Activated CD4-positive, alpha-beta T cell treated with anti-CD3 and anti-CD28 coated beads, Interleukin-2, amount 50 U/mL, for 24 hours (primary cell): ENCODE measurements around the gene ATP2B2.
"Not testable (repeated sequence)": the region's sequence is repeated elsewhere in the genome, so short reads cannot be mapped to it uniquely, and the experiment has no call there.

Experiments used
- DNase-seq, 2 donors: peaks; one replicate each; pipeline ENCODE4 v3.0.0-alpha.2; 2020; ENCODE audit warnings: low read depth in 1 of 2, low spot score in 1 of 2

The ATP2B2 gene

GRCh38 chr3:10505050-10505790 lies at the start of gene ATP2B2:
Gene ATP2B2, minus strand, starts transcription at chr3:10505586. Its CDS starts 56,043 bp downstream, at chr3:10449543.
- no peak for DNase-seq

GRCh38 chr3:10554746-10555145 lies 49.4 kb upstream of the ATP2B2 start:
- DNase-seq = no peak

GRCh38 chr3:10554236-10554611 lies 48.8 kb upstream of the ATP2B2 start:
- DNase-seq = no peak

GRCh38 chr3:10553591-10554235 lies 48.3 kb upstream of the ATP2B2 start:
- DNase-seq = no peak

GRCh38 chr3:10552631-10552943 lies 47.2 kb upstream of the ATP2B2 start:
- no peak for DNase-seq

- peak; percentile 73 to 74 for DNase-seq
Measured at GRCh38 chr3:10551821-10552630, 46.6 kb upstream of the ATP2B2 start.

- no peak for DNase-seq
Measured at GRCh38 chr3:10551139-10551538, 45.8 kb upstream of the ATP2B2 start.

GRCh38 chr3:10550705-10551104 lies 45.3 kb upstream of the ATP2B2 start:
- DNase-seq = no peak

GRCh38 chr3:10549617-10550230 lies 44.3 kb upstream of the ATP2B2 start:
- DNase-seq = no peak

- DNase-seq = peak in 1 of 2 donors; percentile 22
Measured at GRCh38 chr3:10548992-10549391, 43.6 kb upstream of the ATP2B2 start.

- DNase-seq = no peak
Measured at GRCh38 chr3:10547841-10548783, 42.7 kb upstream of the ATP2B2 start.

- no peak for DNase-seq
Measured at GRCh38 chr3:10547413-10547812, 42.0 kb upstream of the ATP2B2 start.

GRCh38 chr3:10546820-10547263 lies 41.5 kb upstream of the ATP2B2 start:
- DNase-seq = no peak

GRCh38 chr3:10546181-10546624 lies 40.8 kb upstream of the ATP2B2 start:
- DNase-seq = no peak

GRCh38 chr3:10542518-10542917 lies 37.1 kb upstream of the ATP2B2 start:
- DNase-seq = no peak

- not testable (repeated sequence) for DNase-seq
Measured at GRCh38 chr3:10540347-10540746, 35.0 kb upstream of the ATP2B2 start.

- no peak for DNase-seq
Measured at GRCh38 chr3:10534066-10534465, 28.7 kb upstream of the ATP2B2 start.

GRCh38 chr3:10533737-10534023 lies 28.3 kb upstream of the ATP2B2 start:
- no peak for DNase-seq

GRCh38 chr3:10532939-10533736 lies 27.8 kb upstream of the ATP2B2 start:
- no peak for DNase-seq

- no peak for DNase-seq
Measured at GRCh38 chr3:10531031-10531430, 25.6 kb upstream of the ATP2B2 start.
